ENCODE results near the gene PUM2. TPM values are rescaled to one million over a fixed set of nuclear protein-coding genes. Genes with fewer than 3 reads are reported as not detected.
"Not testable (repeated sequence)": the region's sequence is repeated elsewhere in the genome, so short reads cannot be mapped to it uniquely, and the experiment has no call there.

Gene PUM2
- total RNA-seq, 1 donor from 2014 or later = 136 TPM

DNA sequence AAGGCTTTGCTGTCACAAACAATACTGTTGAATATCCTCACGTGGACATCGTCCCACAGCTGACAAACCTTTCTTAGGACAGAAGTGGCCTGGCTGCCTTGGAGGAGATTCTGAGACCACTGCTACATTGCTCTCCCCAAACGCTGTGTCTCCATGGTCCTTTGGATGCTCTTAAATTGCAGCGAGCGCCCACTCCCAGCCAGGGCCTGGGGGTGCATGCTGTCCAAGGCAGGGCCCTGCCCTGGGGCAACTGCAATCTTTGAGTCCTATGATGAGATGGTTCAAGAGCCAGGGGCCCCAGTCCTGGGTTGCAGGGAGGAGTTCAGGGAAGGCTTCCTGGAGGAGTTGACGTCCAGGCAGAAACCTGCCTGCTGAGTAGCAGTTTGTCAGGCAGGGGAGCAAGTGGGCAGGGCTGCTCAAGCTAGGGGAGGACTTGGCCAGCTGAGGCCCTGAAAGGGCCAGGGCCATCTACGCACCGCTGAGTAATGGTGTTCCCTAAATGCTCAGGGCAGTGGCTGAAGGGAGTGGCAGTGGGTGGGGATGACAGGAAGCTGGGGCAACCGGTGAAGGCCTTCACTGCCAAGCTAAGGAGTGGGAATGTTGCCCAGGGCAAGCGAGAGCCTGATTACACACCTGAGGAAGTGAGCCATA is 114.9 kb downstream of the PUM2 start:
- intact Hi-C loops (cut with micrococcal nuclease) = no loop called here

DNA sequence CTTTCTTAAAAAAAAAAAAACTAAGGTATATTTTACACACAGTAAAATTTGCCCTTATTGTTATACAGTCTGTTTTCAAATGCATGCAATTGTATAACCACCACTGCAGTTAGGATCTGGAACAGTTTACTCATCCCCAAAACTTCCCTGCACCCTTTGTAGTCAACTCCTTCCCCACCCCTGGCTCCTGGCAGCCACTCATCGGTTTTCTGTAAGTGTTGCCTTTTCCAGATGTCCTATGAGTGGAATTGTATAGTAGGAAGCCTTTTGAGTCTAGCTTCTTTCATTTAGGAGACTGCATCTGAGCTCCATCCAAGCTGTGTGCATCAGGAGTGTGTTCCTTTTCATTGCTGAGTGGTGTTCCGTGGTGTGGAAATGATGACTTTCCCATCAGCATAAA is 116.0 kb downstream of the PUM2 start:
- intact Hi-C loops (cut with micrococcal nuclease) = not testable (repeated sequence)

DNA sequence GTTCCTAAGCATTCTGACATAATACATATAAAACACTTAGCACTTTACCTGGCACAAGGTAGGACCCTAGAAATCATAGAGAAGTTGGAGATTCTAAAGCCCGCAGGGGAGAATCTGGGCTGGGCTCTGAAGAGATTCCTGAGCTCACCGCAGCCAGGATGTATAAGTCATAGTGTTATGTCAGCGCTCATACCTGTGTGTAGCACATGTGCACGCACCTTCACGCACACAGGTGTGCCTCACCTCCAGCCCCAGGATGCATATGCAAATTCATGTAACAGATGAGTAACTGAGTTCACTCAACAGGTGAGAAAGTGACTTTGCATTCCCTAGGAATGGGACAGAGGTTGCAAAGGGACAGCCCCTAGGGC is 117.8 kb downstream of the PUM2 start:
- intact Hi-C loops (cut with micrococcal nuclease) = no loop called here

DNA sequence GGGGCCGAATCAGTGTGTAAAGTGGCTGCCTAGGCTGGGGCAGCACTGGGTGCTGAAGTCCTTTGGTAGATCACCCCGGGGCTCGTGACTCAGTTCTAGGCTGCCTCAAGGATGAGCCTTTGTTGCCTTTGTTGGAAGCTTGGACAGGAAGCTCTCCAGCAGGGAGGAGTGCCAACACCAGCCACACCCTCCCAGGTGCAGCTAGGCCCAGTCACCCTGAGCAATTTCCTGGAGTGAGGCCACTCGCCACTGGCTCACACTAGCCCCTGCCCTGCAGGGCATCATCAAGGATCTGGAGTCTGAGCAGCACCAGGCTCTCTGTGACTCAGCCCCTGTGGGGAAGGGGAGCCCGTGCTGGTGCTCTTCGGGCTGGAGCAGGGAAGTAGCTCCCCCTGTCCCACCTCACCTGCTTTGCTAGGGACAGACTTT is 119.0 kb downstream of the PUM2 start:
- intact Hi-C loops (cut with micrococcal nuclease) = no loop called here

DNA sequence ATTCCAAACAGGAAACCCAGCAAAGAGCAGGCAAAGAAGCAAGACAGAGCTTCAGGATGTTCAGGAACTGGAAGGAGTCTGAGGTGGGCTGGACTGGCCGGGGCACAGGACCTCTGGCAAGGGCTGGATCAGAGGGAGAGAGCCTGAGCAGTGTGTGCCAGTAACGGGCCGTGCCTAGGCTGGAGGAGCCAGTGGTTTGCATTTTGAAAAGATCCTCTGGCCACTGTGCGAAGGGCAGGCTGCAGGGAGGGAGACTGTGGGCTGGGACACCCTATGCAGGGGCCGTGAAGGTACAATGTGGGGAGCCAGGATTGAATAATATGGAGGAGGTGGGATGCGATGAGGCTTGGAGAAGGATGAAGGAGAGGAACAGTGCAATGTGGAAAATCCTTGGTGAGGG is 119.5 kb downstream of the PUM2 start:
- intact Hi-C loops (cut with micrococcal nuclease) = no loop called here

DNA sequence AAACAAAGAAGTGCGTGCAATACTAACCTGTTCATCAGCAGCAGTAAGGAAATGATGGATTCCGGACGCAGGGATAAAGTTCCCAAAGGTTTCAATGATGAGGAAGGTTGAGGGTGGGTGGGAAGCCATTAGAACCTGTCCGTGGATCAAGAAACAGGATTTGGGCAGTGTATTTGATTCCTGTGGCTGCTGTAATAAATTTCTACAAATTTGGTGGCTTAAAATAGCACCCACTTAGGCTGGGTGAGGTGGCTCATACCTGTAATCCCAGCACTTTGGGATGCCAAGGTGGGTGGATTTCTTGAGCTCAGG is 120.6 kb downstream of the PUM2 start:
- intact Hi-C loops (cut with micrococcal nuclease) = no loop called here

DNA sequence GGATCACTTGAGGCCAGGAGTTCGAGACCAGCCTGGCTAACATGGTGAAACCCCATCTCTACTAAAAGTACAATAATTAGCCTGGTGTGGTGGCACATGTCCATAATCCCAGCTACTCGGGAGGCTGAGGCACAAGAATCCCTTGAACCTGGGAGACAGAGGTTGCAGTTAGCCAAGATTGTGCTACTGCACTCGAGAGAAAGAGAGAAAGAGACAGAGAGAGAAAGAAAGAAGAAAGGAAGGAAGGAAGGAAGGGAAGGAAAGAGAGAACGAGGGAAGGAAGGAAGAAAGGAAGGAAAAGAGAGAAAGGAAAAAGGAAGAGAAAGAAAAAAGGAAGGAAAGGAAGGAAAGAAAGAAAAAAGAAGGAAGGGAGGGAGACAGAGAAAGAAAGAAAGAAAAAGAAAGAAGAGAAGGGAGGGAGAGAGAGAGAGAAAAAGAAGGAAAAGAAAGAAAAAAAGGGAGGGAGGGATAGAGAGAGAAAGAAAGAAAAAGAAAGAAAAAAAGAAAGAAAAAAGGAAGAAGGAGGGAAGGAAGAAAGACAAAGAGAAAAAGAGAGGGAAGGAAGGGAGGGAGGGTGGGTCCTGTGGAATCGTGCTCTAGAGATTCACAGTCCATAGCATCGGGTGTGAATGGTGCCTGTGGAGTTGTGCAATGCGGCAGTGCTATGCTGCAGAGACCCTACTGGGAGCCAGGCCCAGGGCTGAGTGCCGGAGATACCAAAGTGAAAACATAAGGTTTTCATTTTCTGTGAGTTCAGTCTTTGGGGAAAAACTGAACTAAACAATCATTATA is 121.1 kb downstream of the PUM2 start:
- intact Hi-C loops (cut with micrococcal nuclease) = no loop called here

DNA sequence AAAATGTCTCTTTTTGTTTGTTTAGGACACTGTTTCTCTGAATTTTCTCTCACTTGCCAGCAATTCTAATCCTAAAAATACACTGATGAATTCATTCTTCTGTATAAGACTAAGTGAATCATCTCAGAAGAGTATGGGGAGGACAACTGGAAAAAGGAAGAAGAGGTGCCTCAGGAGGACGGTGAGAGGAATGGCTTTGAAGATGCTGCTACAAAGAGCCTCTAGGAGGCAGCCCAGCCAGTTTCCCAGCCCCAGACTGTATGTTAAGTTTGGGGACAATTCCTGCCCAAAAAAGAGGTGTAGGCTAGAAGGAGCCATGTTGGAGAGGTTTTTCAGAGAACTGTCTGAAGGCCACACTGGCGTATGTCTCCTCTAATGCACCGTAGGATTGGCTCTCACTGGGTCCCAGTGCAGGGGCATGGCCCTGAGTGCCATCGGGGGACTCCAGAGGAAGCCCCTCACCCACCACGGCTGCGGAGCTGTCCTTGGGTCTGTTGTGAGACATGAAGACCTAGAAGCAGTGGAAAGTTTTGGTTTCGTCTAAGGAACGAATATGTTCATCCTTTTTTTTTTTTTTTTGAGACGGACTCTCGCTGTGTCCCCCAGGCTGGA is 122.6 kb downstream of the PUM2 start:
- intact Hi-C loops (cut with micrococcal nuclease) = no loop called here

DNA sequence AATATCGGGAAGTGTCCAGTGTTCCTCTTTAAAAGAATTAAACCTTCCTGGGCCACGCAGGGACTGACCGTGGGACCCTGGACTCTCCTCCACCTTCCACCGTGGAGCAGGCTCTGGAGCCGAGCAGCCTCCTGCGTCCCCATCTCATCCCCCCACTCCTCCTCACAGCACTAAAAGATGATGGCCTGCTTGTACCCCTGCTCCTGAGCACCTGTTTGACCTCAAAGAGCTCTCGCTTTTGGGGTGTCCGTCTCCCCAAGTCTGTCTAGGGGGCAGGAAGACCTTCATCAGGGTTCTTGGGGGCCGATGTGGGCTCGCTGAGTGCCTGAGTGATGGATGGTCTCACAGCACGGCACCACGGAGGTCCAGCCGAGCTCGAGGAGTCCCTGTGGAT is 124.5 kb downstream of the PUM2 start:
- intact Hi-C loops (cut with micrococcal nuclease) = no loop called here

DNA sequence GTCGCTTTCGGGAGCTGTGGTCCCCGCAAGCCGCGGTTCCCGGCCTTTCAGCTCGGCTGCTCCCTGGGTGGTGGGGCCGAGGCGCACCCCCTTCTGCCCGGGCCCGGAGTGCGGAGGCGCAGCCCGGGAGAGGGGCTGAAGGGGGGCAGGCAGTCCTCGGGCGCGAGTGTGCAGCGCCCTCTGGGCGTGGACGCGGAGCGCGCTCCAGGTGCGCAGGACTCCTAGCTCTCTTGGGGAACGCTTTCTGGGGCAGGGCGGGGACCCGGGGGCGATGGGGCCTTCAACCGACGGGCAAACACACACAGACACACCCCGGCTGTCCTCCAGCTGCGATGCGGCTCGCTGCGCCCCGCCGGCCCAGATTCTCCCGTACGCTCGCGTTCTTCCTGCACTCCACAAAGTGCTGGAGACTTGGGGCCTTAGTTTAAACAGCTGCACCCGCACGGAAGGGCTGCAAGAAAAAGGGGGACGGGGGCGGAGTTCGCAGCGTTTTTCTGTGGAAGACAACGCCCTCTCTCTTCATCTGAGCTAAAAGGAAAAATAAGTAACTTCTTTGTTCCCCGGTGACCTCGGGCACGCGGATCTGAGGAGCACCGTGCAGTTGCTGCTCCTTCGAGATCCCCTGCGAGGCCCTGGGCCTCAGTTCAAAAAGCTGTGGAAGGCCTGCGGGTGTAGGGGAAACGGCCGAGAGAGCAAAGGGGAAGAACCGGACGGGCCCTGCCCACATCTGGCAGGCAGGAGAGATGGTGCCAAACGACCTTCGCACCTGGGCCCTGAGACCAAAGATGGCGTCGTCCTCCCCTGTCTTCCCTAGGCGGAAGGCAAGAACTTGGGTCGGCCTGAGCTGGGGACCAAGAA is 125.1 kb downstream of the PUM2 start:
- intact Hi-C loops (cut with micrococcal nuclease) = loop anchor here (1.0 kb wide), 1 partner anchor 269 kb away; no protein-coding TSS in a partner anchor

DNA sequence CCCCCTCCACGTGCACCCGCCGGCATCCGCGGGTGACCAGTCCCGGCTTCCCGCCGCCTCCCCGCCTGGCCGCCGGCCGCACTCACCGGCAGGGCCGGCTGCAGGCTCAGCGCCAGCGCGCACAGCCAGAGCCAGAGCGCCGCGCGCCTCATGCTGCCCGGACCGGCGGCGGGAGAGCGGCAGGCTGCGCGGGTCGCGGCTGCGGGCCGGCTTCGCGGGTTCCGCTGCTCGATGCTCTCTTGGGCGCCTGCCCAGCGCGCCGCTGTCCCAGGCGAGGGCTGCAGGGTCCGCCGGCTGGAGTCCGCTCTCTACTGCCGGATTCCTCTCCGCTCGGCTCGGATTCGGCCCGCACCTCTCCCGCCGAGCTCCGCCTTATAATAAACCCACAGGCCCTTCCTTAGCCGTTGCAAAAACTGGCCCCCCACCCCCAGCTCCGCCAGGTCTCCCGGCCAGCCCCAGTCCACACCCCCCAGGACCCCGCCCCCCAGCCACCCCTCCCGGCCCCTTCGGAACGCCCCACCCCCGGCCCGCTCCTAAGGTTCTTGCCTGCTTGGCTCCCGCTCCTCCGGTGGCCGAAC is 125.8 kb downstream of the PUM2 start, which contains the start of gene SDC1:
TSS of gene SDC1 (minus strand) at position 415 of the 578 bp plus-strand sequence. CDS start at position 152, 263 bp downstream.
- intact Hi-C loops (cut with micrococcal nuclease) = loop anchor here (1.0 kb wide), 1 partner anchor 269 kb away; no protein-coding TSS in a partner anchor

DNA sequence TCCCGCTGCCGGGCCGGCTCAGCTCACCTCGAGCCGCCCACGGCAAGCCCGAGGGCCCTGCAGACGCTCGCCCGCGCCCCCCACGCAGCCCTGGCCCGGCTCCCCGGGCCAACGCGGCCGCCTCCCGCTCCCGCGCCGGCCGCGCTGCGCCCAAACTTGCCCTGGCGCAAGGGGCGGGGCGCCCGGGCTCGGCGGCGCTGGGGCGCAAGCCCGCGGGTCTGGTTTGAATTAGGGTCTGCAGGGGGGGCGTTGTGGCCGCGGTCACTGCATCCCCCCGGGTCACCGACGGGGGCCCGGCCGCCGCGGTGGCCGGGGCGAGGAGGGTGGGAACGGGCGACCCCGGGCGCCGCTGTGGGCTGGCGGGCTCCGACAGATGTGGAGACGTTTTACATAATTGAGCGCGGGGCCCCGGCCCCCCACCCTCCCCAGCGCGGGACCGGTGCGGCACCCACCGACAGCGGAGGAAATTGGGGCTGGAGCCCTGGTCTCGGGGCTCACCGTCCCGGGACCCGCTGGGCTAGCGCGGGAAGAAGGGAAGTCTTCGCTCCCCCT is 126.4 kb downstream of the PUM2 start:
- intact Hi-C loops (cut with micrococcal nuclease) = no loop called here

DNA sequence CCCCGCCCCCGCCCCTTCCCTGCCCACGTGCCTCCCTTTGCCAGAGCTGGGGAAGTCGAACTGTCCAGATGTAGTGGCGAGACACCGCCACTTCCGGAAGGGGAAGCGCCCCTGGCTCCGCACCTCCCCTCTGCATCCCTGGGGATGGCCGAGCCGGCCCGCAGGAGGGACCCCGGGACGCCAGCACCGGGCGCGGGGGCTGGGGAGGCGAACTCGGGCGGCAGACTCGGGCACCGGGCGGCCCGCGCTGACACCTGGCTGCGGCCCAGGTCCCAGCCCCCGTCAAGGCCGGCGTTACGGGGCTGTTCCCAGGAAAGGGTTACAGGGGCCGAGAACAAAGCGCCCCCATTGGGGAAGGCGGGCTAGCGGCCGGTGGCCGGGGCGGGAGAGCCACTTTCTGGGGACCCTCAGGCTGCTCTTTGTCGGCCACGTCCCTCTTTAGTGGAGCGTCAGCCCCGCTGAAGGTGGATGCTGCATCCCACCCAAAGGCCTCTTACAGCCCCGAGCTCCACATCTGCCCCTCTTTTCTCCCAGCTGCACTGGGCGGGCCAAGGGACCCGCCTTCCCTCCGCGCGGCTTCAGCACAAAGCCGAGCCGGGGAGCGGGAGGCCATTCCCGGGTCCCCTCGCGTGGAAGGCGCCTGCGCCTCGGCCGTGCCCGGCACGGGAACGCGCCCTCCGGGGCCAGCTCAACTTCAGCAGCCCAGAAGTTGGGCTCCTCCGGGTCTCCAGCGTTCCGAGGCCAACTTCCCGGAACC is 127.1 kb downstream of the PUM2 start:
- intact Hi-C loops (cut with micrococcal nuclease) = no loop called here

DNA sequence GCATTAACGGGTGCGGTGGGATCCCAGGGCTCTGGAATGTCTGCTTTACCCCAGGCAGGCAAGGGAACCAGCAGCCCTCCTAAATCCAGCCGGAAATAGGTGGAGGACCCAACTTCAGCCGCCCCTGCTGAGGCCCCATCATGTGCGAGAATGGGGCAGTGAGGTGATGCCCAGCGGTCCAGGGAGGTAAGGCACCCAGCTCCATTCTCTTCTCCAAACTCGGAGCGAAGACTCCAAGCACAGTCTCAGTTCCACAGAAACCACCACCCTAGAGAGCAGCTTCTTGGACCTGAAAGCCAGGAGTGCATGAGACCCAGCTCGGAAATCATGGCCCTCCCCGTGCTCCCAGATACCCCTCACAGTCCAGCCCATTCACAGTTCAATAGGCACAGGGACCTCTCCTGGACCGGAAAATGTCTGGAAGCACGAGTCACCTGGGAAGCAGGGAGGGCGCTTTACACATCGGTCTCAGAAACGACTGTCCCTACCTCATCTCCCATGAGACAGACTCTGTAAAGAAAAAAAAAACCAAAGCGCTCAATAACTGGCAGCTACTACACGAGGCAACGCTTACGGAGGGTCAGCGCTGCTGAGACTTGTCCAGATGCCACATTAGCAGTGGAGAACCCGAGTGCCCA is 127.8 kb downstream of the PUM2 start:
- intact Hi-C loops (cut with micrococcal nuclease) = no loop called here

DNA sequence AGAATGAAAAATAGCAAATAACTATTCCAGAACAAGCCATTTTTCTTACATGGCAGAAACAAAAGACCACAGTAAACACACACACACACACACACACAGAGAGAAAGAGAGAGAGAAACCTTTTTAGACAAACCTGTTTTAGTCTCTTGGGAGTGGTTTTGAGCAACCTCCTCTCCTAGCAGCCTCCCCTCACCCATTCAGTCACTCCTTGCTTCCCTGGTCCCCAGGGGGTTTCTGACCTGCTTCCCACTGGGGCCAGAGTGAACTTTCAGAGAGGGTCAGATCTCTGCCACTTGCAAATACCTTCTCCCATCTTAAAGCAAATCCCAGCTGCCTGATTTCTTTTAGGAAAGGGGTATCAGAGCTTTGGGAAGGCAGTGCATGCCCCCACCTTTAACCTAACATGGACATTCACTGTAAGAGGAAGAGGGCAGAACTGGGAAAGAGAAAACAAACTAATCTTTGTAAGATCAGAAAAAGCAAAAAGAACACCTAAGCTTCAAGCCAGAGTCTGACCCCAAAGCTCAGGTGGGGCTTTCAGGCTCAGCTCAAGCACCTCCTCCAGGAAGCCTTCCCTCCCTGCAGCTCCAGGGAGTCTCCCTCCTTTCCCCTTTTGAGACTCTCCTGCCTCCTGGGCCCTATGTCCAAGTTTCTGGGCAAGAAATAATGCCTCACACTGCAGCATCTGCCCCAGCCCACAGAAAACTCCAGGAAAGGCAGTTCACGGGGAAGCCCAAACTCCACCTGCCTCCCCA is 128.5 kb downstream of the PUM2 start:
- intact Hi-C loops (cut with micrococcal nuclease) = no loop called here

DNA sequence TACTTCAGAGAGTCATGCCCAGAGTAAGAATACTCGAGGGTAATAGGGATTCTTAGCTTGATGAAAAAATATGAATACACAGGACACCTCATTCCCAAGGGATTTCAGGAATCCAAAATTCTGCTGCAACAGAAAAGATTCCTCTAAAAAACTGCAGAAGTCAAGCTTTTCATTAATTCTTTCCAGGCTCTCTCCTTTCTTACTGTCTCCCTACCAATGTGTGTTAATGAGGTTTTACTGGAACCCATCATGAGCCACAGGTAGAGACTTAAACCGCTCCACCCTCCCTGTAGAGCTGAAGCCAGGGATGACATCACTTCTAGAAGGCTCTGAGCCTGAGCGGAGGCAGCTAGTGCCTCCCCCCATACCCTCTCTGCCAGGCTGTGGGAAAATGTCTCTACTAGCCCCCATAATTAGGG is 129.1 kb downstream of the PUM2 start:
- intact Hi-C loops (cut with micrococcal nuclease) = no loop called here

DNA sequence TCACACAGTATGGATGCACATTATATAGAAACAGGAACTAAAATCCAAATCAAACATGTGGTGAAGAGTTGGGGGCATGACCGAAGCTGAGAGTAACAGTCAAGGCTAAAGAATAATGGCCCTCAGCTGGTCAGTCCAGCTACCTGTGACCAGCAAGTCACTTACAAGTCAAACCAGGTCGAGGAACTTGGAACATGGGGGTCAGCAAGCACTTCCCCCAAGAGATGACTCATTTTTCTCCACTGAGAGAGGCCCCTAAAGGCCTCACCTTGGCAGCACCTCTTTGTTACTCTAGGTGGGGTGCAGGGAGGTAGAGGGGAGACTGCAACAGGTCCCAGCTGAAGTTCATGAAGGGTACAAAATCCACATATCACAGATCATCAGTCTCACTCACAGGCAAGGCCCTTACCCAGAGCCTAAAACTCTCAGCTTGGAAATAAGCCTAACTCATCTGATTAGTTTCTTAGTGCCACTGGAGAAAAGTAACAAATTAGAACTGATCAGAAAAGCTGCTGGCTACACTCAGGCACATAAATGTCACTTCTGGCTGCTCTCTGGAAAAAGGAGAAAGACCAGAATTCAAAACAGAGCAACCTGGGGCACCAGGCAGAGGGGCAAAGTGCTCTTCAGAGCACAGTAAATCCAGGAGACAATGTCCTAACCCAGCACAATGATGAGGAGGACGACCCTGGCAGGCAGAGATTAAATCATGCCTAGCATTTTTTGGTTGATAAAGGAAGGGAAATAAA is 129.7 kb downstream of the PUM2 start:
- intact Hi-C loops (cut with micrococcal nuclease) = no loop called here

DNA sequence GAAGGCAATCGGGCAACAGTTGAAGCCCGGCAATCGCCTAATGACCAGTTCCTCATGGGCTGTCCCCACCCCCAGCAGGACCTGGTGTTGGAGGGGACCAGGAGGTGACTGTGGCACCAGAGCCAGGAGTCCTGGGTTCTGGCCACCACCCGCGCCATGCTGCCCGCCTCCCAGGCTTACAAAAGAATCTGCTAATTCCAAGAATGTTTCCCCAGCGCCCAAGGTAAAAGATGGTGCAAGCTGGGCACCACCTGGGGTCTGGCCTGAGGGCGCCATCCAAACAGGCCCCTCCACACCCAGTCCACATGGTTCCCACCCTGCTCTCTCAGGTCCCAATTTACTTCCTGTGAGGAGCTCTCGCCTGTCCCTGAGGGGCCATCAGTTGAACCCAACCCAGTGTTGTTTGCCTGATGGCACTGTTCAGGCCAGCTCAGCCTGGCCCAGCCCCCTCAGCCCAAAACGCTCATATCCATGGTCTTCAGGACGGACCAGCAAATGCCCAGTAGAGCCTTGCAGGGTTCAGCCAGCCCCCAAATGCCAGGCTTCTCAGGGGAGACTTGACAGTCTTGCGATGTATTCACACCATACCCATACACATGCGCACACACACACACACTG is 130.8 kb downstream of the PUM2 start:
- intact Hi-C loops (cut with micrococcal nuclease) = no loop called here

All from T-helper 1 cell treated with Interleukin-12 subunit alpha and Interleukin-12 subunit beta and Interleukin-4 antibody, amounts not matched to agents 30 ng/mL and 1 ng/mL, for 36 hours (primary cell).